ENCODE results near the gene GAL3ST1. TPM values are rescaled to one million over a fixed set of nuclear protein-coding genes. Genes with fewer than 3 reads are reported as not detected.

The GAL3ST1 gene
- total RNA-seq, 2 donors from 2014 or later = 1.3 TPM; not detected in 1

DNA sequence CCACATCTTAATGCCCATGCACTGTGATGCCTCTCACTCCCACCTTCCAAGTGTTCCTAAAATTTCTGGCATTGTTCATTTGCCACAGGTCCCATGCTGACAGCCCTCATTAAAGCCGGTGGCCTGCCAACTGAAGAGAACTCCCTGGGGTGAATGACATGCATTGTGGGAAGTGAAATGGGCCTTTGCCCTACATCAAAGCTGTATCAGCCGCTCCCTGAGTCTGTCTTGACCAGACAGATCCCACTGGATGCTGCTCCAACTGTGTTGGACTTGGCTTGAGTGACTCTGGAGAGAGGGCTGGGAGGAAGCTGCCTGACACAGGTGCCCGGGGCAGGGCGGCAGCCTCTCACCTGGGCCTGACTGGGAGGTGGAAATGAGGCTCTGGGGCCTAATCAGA, 60.2 kb downstream of the GAL3ST1 start:
- Mint-ChIP-seq H3K9me3 (no peaks in the 10 kb centered on the region), H3K27ac (no peak overlapping the region), H3K4me1 (no peaks in the 10 kb centered on the region), H3K27me3 (no peaks in the 10 kb centered on the region), H3K4me3 (no peak overlapping the region), H3K36me3 (ENCODE audit: low read depth) (no peaks in the 10 kb centered on the region)
- no peak for ATAC-seq (replicated peaks)

DNA sequence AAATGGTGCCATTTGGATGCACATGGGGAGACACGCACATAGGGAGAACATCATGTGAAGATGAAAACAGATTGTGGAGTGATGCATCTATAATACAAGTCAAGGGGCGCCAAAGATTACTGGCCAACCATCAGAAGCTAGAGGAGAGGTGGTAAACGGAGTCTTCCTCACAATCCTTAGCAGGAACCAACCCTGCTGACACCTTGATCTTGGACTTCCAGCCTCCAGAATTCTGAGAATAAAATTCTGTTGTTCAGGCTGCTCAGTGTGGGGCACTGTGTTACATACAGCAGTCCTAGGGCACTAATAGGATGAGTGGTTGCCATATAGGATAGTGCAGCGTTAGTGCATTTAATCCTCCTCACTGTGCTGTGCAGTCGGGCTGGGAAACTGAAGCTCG, 61.0 kb downstream of the GAL3ST1 start:
- H3K27ac Mint-ChIP-seq = no peak overlapping the region
- no peaks in the 10 kb centered on the region for H3K4me1 Mint-ChIP-seq
- H3K27me3 Mint-ChIP-seq = no peaks in the 10 kb centered on the region
- ATAC-seq (replicated peaks) = no peak
- no peak overlapping the region for H3K4me3 Mint-ChIP-seq
- no peaks in the 10 kb centered on the region for H3K36me3 Mint-ChIP-seq (ENCODE audit: low read depth)
- no peaks in the 10 kb centered on the region for H3K9me3 Mint-ChIP-seq

DNA sequence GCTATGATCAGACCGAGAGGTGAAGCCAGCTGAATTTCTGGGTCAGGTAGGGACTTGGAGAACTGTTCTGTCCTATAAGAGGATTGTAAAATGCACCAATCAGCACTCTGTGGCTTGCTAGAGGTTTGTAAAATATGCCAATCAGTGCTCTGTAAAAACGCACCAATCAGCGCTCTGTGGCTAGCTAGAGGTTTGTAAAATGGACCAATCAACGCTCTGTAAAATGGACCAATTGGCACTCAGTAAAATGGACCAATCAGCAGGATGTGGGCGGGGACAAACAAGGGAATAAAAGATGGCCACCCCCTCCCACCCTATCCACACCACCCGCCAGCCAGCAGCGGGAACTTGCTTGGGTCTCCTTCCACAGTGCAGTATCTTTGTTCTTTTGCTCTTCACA, 62.6 kb downstream of the GAL3ST1 start:
- Mint-ChIP-seq H3K27me3 (no peaks in the 10 kb centered on the region), H3K9me3 (no peaks in the 10 kb centered on the region), H3K27ac (no peak overlapping the region), H3K4me1 (no peaks in the 10 kb centered on the region), H3K4me3 (no peak overlapping the region), H3K36me3 (ENCODE audit: low read depth) (no peaks in the 10 kb centered on the region)
- ATAC-seq (replicated peaks) = no peak

DNA sequence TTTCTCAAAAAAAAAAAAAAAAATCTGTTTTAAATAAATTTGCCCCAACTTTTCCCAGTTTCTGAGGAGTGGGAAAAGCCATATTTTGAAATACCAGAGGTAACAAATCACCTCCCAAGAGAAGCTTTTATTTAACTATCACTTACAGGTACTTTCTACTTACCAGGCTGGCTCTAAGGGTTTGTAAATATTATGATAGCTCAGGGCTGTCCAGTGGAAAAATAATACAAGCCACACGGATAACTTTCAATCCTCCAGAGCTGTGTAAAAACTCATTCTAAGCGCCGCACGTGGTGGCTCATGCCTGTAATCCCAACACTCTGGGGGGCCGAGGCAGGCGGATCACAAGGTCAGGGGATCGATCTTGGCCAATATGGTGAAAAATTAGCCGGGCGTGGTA, 63.4 kb downstream of the GAL3ST1 start:
- no peak for ATAC-seq (replicated peaks)
- H3K9me3 Mint-ChIP-seq = no peaks in the 10 kb centered on the region
- no peak overlapping the region for H3K4me3 Mint-ChIP-seq
- H3K27me3 Mint-ChIP-seq = peaks cover 4% of the 10 kb centered on the region
- H3K36me3 Mint-ChIP-seq (ENCODE audit: low read depth) = no peaks in the 10 kb centered on the region
- H3K4me1 Mint-ChIP-seq = no peaks in the 10 kb centered on the region
- H3K27ac Mint-ChIP-seq = no peak overlapping the region

DNA sequence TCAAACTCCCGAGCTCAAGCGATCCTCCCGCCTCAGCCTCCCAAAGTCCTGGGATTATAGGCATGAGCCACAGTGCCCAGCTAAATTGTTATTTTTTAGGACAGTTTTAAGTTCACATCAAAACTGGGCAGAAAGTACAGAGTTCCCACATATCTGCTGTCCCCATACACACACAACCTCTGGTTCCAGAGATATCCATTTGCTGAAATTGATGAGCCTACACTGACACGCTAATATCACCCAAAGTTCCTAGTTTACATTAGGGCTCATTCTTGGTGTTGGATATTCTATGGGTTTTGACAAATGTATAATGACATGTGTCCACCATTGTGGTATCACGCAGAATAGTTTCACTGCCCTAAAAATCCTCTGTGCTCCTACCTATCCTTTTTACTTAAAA, 66.2 kb downstream of the GAL3ST1 start:
- no peak overlapping the region for H3K27ac Mint-ChIP-seq

DNA sequence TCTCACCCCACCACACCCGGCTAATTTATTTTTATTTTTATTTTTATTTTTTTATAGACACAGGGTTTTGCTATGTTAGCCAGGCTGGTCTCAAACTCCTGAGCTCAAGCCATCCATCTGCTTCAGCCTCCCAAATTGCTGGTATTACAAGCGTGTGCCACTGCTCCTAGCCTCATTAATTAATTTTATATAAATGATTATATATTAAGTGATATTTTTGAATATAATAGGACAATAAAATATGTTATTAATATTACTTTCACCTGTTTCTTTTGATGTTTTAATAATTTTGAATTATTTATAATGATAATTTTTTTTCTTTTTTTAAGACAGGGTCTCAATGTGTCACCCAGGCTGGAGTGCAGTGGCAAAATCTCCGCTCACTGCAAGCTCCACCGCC, 66.8 kb downstream of the GAL3ST1 start:
- no peaks in the 10 kb centered on the region for H3K36me3 Mint-ChIP-seq (ENCODE audit: low read depth)
- H3K4me1 Mint-ChIP-seq = no peaks in the 10 kb centered on the region
- H3K27me3 Mint-ChIP-seq = peaks cover 15% of the 10 kb centered on the region
- H3K4me3 Mint-ChIP-seq = no peak overlapping the region
- H3K9me3 Mint-ChIP-seq = no peaks in the 10 kb centered on the region
- H3K27ac Mint-ChIP-seq = no peak overlapping the region
- ATAC-seq (replicated peaks) = no peak

More for the DNA sequence above, 66.2 kb downstream of the GAL3ST1 start:
- H3K4me1 Mint-ChIP-seq = no peaks in the 10 kb centered on the region
- H3K9me3 Mint-ChIP-seq = no peaks in the 10 kb centered on the region
- H3K27me3 Mint-ChIP-seq = peaks cover 15% of the 10 kb centered on the region
- no peak overlapping the region for H3K4me3 Mint-ChIP-seq
- H3K36me3 Mint-ChIP-seq (ENCODE audit: low read depth) = no peaks in the 10 kb centered on the region
- ATAC-seq (replicated peaks) = no peak

DNA sequence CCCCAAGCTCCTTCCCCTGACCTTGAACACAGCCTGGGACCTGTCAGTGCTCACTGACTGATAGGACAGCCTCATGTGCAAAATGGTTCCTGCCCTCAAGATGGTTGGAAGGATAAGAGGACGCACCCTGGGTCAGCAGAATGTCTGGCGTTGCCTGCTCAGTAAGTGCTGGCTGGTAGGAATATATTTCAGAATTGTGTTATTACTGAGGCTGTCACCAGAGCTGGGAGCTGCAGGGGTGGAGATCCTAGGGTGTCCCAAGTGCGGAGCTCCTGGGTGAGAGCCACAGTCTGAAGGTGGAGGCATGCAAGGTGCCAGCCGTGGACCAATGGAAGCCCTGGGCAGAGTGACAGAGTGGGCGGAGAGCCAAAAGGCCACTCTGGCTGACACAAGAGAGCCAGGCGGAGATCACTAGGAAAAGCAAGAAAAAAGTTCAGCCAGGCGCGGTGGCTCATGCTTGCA, 67.9 kb downstream of the GAL3ST1 start:
- H3K9me3 Mint-ChIP-seq = no peaks in the 10 kb centered on the region

More for the DNA sequence above, 67.9 kb downstream of the GAL3ST1 start:
- ATAC-seq (replicated peaks) = no peak
- Mint-ChIP-seq H3K4me3 (no peak overlapping the region), H3K36me3 (ENCODE audit: low read depth) (no peaks in the 10 kb centered on the region), H3K27me3 (peaks cover 15% of the 10 kb centered on the region), H3K4me1 (no peaks in the 10 kb centered on the region), H3K27ac (no peak overlapping the region)

Other genes starting within 250 kb of the GAL3ST1 start
- 10 to 100 TPM; 26.9 to 41.2 TPM for gene TBC1D10A, start 247.7 kb downstream of the GAL3ST1 start, total RNA-seq
- 100 to 1,000 TPM; 275 to 294 TPM for gene SF3A1, start 217.8 kb downstream of the GAL3ST1 start, total RNA-seq
- gene CCDC157, start 217.7 kb downstream of the GAL3ST1 start, total RNA-seq = 1 to 10 TPM in 1 of 2 donors, under 1 TPM in 1; 0.50 to 2.5 TPM
- gene RNF215, start 187.3 kb downstream of the GAL3ST1 start, total RNA-seq = 10 to 100 TPM; 10.7 to 18.4 TPM
- gene SEC14L2, start 177.6 kb downstream of the GAL3ST1 start, total RNA-seq = 10 to 100 TPM; 11.3 to 52.8 TPM
- gene MTFP1, start 148.9 kb downstream of the GAL3ST1 start, total RNA-seq = 10 to 100 TPM; 42.4 to 51.3 TPM
- not detected for gene SEC14L3, start 102.6 kb downstream of the GAL3ST1 start, total RNA-seq
- not detected for gene SEC14L4, start 69.0 kb downstream of the GAL3ST1 start, total RNA-seq
- not detected for gene SEC14L6, start 27.9 kb downstream of the GAL3ST1 start, total RNA-seq
- 100 to 1,000 TPM in 1 of 2 donors, 10 to 100 TPM in 1; 63.6 to 124 TPM for gene PES1, start 17.2 kb upstream of the GAL3ST1 start, total RNA-seq
- gene TCN2, start 32.5 kb upstream of the GAL3ST1 start, total RNA-seq = 1 to 10 TPM in 1 of 2 donors, under 1 TPM in 1; 0.58 to 1.6 TPM
- 10 to 100 TPM in 1 of 2 donors, 1 to 10 TPM in 1; 5.8 to 16.1 TPM for gene SLC35E4, start 61.1 kb upstream of the GAL3ST1 start, total RNA-seq
- 1 to 10 TPM; 9.6 to 9.7 TPM for gene DUSP18, start 93.2 kb upstream of the GAL3ST1 start, total RNA-seq
- 10 to 100 TPM in 1 of 2 donors, 1 to 10 TPM in 1; 3.1 to 16.7 TPM for gene OSBP2, start 120.2 kb upstream of the GAL3ST1 start, total RNA-seq

Measured in activated T-helper 17 cell treated with anti-CD3 and anti-CD28 coated beads, Interleukin-2, amount 50 U/mL, for 72 hours (primary cell).